HG03060 (cell line): ENCODE measurements around the gene TMEM236.
A peak's percentile ranks its signal among the peaks of the same experiment; 100 is the strongest.

Source experiments
- ATAC-seq: cut with Tn5 transposase; IDR thresholded peaks from one replicate; pipeline ENCODE4 v1.9.1; 2021; ENCODE audit warnings: low read depth, moderate number of reproducible peaks; ENCODE audit not compliant: unreplicated experiment

TMEM236 gene

GRCh38 chr10:17737027-17737965, 14.7 kb upstream of the TMEM236 start:
- no peak for ATAC-seq

DNA sequence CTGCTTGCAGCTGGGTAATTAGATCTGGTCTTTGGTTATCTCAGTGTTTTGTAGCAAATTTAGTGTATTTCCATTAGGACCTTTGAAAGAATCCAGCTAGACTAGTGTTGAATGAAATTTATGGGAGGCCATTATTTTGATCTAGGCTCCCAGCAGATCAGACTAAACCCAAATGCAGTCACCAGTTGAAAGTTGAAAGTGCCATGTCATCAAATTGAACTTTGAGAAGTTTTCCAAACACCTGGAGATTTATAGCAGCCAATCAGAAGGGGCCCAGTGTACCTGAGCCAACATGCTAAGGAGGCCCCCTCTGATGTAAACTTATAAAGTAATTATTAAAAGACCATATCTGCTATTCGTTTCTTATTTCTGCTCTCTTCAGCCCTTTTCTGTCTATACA, 11.3 kb upstream of the TMEM236 start:
- no peak for ATAC-seq

DNA sequence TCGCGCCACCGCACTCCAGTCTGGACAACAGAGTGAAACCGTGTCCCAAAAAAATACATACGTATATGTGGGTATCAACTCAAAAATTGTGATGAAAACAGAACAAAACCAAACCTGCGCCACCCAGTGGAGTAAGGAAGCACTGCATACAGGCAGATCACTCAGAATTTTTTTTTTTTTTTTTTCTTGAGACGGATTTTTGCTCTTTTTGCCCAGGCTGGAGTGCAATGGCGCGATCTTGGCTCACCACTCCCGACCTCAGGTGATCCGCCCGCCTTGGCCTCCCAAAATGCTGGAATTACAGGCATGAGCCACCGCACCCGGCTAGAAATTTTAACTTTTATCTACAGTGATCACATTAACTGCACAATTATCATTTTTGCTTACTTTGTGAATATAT, 9.1 kb upstream of the TMEM236 start:
- no peak for ATAC-seq

- ATAC-seq: no peak
Observed at GRCh38 chr10:17743437-17743836, 8.6 kb upstream of the TMEM236 start.

DNA sequence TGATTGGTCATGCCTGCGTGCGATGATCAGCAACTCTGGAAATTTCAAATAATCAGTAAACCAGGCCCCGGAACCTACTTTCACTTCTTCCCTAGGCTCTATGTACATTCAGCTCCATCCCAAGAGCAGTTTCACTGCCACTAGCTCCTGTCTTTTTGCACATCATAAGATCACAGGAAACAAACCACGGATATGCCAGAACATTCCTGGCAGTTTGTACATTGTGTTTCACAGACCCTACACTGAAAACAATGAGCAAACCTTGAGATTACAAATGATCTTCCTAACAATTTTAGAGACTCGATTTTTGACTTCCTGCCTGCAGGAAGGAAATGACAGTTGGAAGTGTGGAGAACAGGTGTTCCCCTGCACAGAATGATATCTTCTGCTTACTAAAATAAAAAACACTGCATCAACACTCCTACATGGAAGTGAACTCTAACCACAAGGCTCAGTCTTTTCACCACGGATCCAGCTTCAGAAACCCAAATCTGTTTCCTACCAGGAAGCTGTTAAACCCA, 7.6 kb upstream of the TMEM236 start:
- ATAC-seq: no peak

DNA sequence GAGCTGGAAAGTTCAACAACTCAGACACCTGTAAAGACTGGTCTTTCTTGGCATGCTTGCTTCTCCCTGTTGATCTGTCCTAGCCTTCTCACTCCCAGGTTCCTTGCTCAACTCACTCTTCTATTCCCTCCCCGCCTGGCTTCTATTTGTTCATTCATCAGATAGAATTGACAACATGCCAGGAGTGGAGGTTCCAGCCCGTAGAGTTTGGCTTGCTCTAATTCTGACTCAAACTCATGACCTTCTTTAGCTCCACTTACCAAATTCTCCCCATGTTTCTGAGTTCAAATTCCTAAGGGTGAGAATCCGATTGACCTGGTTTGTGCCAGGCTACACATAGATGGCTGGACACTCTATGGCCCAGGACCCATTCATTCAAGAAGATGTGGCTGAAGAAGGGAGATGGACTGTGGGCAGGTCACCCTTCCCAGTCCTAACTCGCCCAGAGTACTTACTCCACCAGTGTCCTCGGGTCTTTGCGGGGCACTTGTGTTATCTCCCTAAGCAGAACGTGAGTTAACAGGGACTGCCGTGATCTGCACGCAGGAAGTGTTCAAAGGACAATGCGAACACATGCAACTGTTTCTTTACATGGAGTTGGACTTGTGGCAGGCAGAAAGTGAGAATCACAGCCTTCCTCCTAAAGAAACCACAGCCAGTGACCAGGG, 4.0 kb upstream of the TMEM236 start:
- no peak for ATAC-seq

- ATAC-seq: no peak
Observed at GRCh38 chr10:17749890-17750289, 2.1 kb upstream of the TMEM236 start.

- peak; percentile 72 for ATAC-seq
Observed at GRCh38 chr10:17756557-17757217, 4.7 kb downstream of the TMEM236 start.

DNA sequence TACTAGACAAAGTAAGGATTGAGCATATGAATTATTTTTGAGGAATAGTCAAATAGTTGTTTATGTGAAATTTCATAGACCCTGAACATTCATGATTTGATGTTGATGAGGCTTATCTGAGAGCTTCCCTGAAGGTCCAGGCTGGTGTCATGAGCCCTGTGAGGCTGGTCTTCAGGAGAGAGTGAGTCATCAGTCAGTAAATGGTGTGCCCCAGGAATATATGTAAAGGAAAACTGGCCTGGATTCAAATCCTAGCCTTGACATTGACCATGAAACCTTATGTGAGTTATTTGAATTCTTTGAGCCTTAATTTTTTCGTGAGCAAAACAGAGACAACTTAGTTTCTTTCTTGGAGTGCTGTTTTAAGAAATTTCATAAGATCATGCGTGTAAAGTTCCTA, 6.2 kb downstream of the TMEM236 start:
- no peak for ATAC-seq

DNA sequence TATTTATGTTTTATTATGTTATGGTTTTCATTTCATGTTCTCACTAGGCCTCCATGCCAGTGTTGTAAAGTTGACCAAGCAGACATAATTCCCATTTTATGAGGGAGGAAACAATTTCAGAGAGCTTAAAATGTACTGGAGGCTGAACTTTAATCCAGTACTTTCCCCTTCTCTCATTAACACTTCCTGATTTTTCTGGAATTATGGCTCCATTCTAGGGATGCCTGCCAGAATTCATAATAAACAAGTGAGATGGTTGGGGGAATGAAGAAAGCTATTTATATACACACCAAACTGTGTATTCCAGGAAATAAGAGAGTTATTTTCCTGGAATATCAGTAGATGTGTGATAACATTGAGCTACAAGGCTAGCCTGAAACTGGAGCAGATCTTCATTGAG, 6.9 kb downstream of the TMEM236 start:
- ATAC-seq: no peak

- ATAC-seq: no peak
Observed at GRCh38 chr10:17764142-17764541, 12.1 kb downstream of the TMEM236 start.

GRCh38 chr10:17765602-17766001, 13.6 kb downstream of the TMEM236 start:
- ATAC-seq: no peak

- no peak for ATAC-seq
Observed at GRCh38 chr10:17766731-17767130, 14.7 kb downstream of the TMEM236 start.

DNA sequence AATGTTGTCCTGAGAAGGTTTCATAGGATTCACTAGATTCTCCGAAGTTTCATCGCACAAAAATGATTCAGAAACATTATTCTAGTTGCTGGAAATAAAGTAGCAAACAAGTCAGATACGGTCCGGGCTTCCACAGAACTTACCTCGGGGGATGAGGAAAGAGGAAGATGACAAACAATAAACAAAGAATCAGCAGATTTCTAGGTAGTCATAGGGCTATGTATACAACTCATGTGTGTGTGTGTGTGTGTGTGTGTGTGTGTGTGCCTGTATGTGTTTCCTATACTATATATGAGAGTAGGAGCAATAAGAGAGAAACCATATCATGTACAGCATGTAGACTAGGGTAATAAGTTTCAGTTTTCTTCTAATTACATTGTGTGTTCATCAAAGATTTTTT, 16.5 kb downstream of the TMEM236 start:
- no peak for ATAC-seq

DNA sequence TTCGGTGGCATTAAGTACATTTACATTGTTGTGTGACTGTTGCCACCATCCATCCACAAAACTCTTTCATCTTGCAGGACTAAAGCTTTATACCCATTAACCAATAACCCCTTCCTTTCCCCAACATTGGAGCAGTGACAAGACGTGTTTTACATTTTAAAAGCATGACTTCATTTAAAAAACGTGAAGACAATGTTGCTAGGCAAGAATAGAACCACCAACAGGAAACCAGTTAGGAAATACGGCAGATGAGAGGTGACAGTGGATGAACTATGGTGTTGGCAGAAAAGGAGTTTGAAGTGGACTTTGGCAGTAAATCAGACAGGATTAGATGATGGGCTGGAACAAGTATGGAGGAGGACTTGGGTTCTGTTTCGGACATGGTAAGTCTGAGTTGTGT, 17.0 kb downstream of the TMEM236 start:
- ATAC-seq: no peak

DNA sequence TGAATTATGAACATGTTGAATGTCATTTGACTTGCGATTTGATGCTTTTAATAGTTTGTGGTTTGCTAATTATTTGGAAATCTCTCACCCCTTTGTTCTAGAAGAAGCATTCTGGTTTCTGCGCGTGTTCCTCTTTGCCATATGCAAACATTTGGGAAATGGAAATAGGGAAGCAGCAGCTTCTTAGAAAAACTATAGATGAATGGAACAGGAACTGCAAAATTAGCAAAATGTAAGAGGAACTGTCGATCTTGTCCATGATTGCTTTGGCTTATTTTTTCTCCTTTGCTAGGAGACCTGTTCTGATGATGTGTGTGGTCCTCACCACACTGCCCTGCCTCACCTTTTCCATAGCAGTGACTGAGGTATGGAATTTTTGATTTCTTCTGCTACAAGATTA, 19.0 kb downstream of the TMEM236 start:
- no peak for ATAC-seq

GRCh38 chr10:17779784-17780183, 27.8 kb downstream of the TMEM236 start:
- ATAC-seq: no peak

- ATAC-seq: no peak
Observed at GRCh38 chr10:17780727-17781126, 28.7 kb downstream of the TMEM236 start.

- ATAC-seq: no peak
Observed at GRCh38 chr10:17781856-17782255, 29.9 kb downstream of the TMEM236 start.

GRCh38 chr10:17782921-17783665, 31.1 kb downstream of the TMEM236 start:
- ATAC-seq: no peak
